Parathyroid adenoma (tissue), 2 donors: Measurements from ENCODE around the gene KRTAP1-1.
"Not testable (repeated sequence)": the region's sequence is repeated elsewhere in the genome, so short reads cannot be mapped to it uniquely, and the experiment has no call there.

ENCODE experiments used
- H2AFZ ChIP-seq: fragments of 300-600 bp; sonication (generic); one replicate; pipeline ENCODE4 v1.7.0; 2017; ENCODE audit warnings: antibody characterized with exemption, mild to moderate bottlenecking
- H3K27ac ChIP-seq: fragments of 300-600 bp; sonication (generic); one replicate; pipeline ENCODE4 v1.7.0; 2017
- H3K27me3 ChIP-seq: fragments of 300-600 bp; sonication (generic); one replicate; pipeline ENCODE4 v1.7.0; 2017; ENCODE audit warnings: low read length; ENCODE audit not compliant: control insufficient read depth, insufficient read depth
- H3K36me3 ChIP-seq: fragments of 300-600 bp; sonication (generic); one replicate; pipeline ENCODE4 v1.7.0; 2017; ENCODE audit warnings: low read length; ENCODE audit not compliant: control insufficient read depth, insufficient read depth
- H3K4me1 ChIP-seq: fragments of 300-600 bp; sonication (generic); one replicate; pipeline ENCODE4 v1.7.0; 2017; ENCODE audit warnings: control low read depth
- H3K4me2 ChIP-seq: fragments of 300-600 bp; sonication (generic); one replicate; pipeline ENCODE4 v1.7.0; 2017; ENCODE audit warnings: low read length
- H3K4me3 ChIP-seq: fragments of 300-600 bp; sonication (generic); one replicate; pipeline ENCODE4 v1.7.0; 2017; ENCODE audit warnings: low read depth, low read length
- H3K79me2 ChIP-seq: fragments of 300-600 bp; sonication (generic); one replicate; pipeline ENCODE4 v1.7.0; 2017; ENCODE audit warnings: control low read depth
- H3K9ac ChIP-seq: fragments of 300-600 bp; sonication (generic); one replicate; pipeline ENCODE4 v1.7.0; 2017; ENCODE audit warnings: mild to moderate bottlenecking
- H3K9me3 ChIP-seq: fragments of 300-600 bp; sonication (generic); one replicate; pipeline ENCODE4 v1.7.0; 2017; ENCODE audit warnings: low read length; ENCODE audit not compliant: control insufficient read depth
- CTCF ChIP-seq: fragments of 300-600 bp; sonication (generic); IDR thresholded peaks from one replicate; pipeline ENCODE4 v1.7.0; 2017; ENCODE audit warnings: antibody characterized with exemption, mild to moderate bottlenecking
- donor health status: primary hyperparathyroidism.

The KRTAP1-1 gene

GRCh38 chr17:41060052-41060604, 18.9 kb upstream of the KRTAP1-1 start, which contains the start of gene KRTAP2-3:
TSS of gene KRTAP2-3 (minus strand) at chr17:41060114. CDS start at chr17:41060050, 64 bp downstream.
- no peak for TF ChIP-seq CTCF
- no peak within 1 kb of the TSS for H3K9ac ChIP-seq
- H3K4me1 ChIP-seq, result no peaks in the 10 kb centered on the region
- H3K36me3 ChIP-seq, result no peaks in the 10 kb centered on the region
- no peak within 1 kb of the TSS for H3K4me3 ChIP-seq
- no peak within 1 kb of the TSS for H2AFZ ChIP-seq
- no peak within 1 kb of the TSS for H3K4me2 ChIP-seq
- no peaks in the 10 kb centered on the region for H3K9me3 ChIP-seq
- H3K27ac ChIP-seq, result no peak within 1 kb of the TSS
- no peaks in the 10 kb centered on the region for H3K27me3 ChIP-seq
- no peaks in the 10 kb centered on the region for H3K79me2 ChIP-seq

- not testable (repeated sequence) for H3K4me3 ChIP-seq
These were observed 18.2 kb upstream of the KRTAP1-1 start for GRCh38 chr17:41059276-41060051.

GRCh38 chr17:41058741-41059140, 17.5 kb upstream of the KRTAP1-1 start:
- Histone ChIP-seq H3K36me3 (no peaks in the 10 kb centered on the region), H3K4me2 (no peak overlapping the region), H3K9me3 (no peaks in the 10 kb centered on the region), H3K4me1 (no peaks in the 10 kb centered on the region), H2AFZ (no peak overlapping the region), H3K79me2 (no peaks in the 10 kb centered on the region), H3K27ac (no peak overlapping the region), H3K27me3 (no peaks in the 10 kb centered on the region), H3K9ac (no peak overlapping the region), H3K4me3 (no peak overlapping the region)
- TF ChIP-seq CTCF, result no peak

More at GRCh38 chr17:41059276-41060051, 18.2 kb upstream of the KRTAP1-1 start:
- H3K4me2 ChIP-seq, H2AFZ ChIP-seq, H3K9ac ChIP-seq, H3K79me2 ChIP-seq, H3K27ac ChIP-seq, H3K9me3 ChIP-seq, H3K4me1 ChIP-seq, H3K36me3 ChIP-seq, H3K27me3 ChIP-seq: not testable (repeated sequence)

- TF ChIP-seq CTCF, result no peak
- no peaks in the 10 kb centered on the region for H3K36me3 ChIP-seq
- H3K4me2 ChIP-seq, result no peak overlapping the region
- H3K79me2 ChIP-seq, result no peaks in the 10 kb centered on the region
- H3K4me1 ChIP-seq, result no peaks in the 10 kb centered on the region
- no peak overlapping the region for H2AFZ ChIP-seq
- H3K9ac ChIP-seq, result no peak overlapping the region
- H3K4me3 ChIP-seq, result no peak overlapping the region
- no peak overlapping the region for H3K27ac ChIP-seq
- H3K9me3 ChIP-seq, result no peaks in the 10 kb centered on the region
- H3K27me3 ChIP-seq, result no peaks in the 10 kb centered on the region
These were observed 16.3 kb upstream of the KRTAP1-1 start for GRCh38 chr17:41057547-41057946.

GRCh38 chr17:41055130-41055529, 13.9 kb upstream of the KRTAP1-1 start, which contains the start of gene KRTAP2-2:
TSS of gene KRTAP2-2 (minus strand) at chr17:41055230. CDS start at chr17:41055211, 19 bp downstream.
- H3K79me2 ChIP-seq, H3K4me1 ChIP-seq, H3K4me3 ChIP-seq, H3K27me3 ChIP-seq, H3K9me3 ChIP-seq, H3K9ac ChIP-seq, H2AFZ ChIP-seq, H3K4me2 ChIP-seq, H3K36me3 ChIP-seq, H3K27ac ChIP-seq: not testable (repeated sequence)

GRCh38 chr17:41054556-41054955, 13.3 kb upstream of the KRTAP1-1 start:
- H3K4me3 ChIP-seq, H3K4me2 ChIP-seq, H3K4me1 ChIP-seq, H3K27me3 ChIP-seq, H3K27ac ChIP-seq, H3K9ac ChIP-seq, H2AFZ ChIP-seq, H3K9me3 ChIP-seq, H3K79me2 ChIP-seq, H3K36me3 ChIP-seq: not testable (repeated sequence)
